GM21447 (cell line): Measurements from ENCODE around the gene CECR2.

ENCODE experiments used
- ATAC-seq: cut with Tn5 transposase; IDR thresholded peaks from one replicate; pipeline ENCODE4 v1.9.1; 2021; ENCODE audit not compliant: unreplicated experiment

The CECR2 gene

GRCh38 chr22:17369439-17370025, at the start of gene CECR2:
TSS of gene CECR2 (plus strand) at chr22:17369460. CDS start at chr22:17369784, 324 bp downstream.
- ATAC-seq, result no peak

- ATAC-seq, result no peak
Observed at GRCh38 chr22:17319546-17319945, 49.7 kb upstream of the CECR2 start.

GRCh38 chr22:17322511-17322910, 46.7 kb upstream of the CECR2 start:
- no peak for ATAC-seq

GRCh38 chr22:17331690-17332089, 37.6 kb upstream of the CECR2 start:
- ATAC-seq, result no peak

GRCh38 chr22:17332109-17332800, 37.0 kb upstream of the CECR2 start:
- no peak for ATAC-seq

- no peak for ATAC-seq
Observed at GRCh38 chr22:17334059-17334458, 35.2 kb upstream of the CECR2 start.

- ATAC-seq, result no peak
Observed at GRCh38 chr22:17334983-17335382, 34.3 kb upstream of the CECR2 start.

- no peak for ATAC-seq
Observed at GRCh38 chr22:17336061-17336460, 33.2 kb upstream of the CECR2 start.

- no peak for ATAC-seq
Observed at GRCh38 chr22:17337639-17338038, 31.6 kb upstream of the CECR2 start.

GRCh38 chr22:17339095-17339693, 30.1 kb upstream of the CECR2 start:
- ATAC-seq, result no peak

- no peak for ATAC-seq
Observed at GRCh38 chr22:17342361-17342760, 26.9 kb upstream of the CECR2 start.

GRCh38 chr22:17343766-17344165, 25.5 kb upstream of the CECR2 start:
- ATAC-seq, result no peak

GRCh38 chr22:17346578-17346977, 22.7 kb upstream of the CECR2 start:
- ATAC-seq, result no peak

- ATAC-seq, result no peak
Observed at GRCh38 chr22:17347724-17348123, 21.5 kb upstream of the CECR2 start.

- no peak for ATAC-seq
Observed at GRCh38 chr22:17348464-17349103, 20.7 kb upstream of the CECR2 start.

GRCh38 chr22:17349172-17349571, 20.1 kb upstream of the CECR2 start:
- ATAC-seq, result no peak

GRCh38 chr22:17350292-17350691, 19.0 kb upstream of the CECR2 start:
- no peak for ATAC-seq

GRCh38 chr22:17352798-17353197, 16.5 kb upstream of the CECR2 start:
- ATAC-seq, result no peak

GRCh38 chr22:17357688-17358087, 11.6 kb upstream of the CECR2 start:
- ATAC-seq, result no peak

- no peak for ATAC-seq
Observed at GRCh38 chr22:17358415-17358814, 10.8 kb upstream of the CECR2 start.

- no peak for ATAC-seq
Observed at GRCh38 chr22:17359501-17359900, 9.8 kb upstream of the CECR2 start.

GRCh38 chr22:17366329-17366728, 2.9 kb upstream of the CECR2 start:
- ATAC-seq, result no peak
